ENCODE measurements around the gene ITM2C.

DNA sequence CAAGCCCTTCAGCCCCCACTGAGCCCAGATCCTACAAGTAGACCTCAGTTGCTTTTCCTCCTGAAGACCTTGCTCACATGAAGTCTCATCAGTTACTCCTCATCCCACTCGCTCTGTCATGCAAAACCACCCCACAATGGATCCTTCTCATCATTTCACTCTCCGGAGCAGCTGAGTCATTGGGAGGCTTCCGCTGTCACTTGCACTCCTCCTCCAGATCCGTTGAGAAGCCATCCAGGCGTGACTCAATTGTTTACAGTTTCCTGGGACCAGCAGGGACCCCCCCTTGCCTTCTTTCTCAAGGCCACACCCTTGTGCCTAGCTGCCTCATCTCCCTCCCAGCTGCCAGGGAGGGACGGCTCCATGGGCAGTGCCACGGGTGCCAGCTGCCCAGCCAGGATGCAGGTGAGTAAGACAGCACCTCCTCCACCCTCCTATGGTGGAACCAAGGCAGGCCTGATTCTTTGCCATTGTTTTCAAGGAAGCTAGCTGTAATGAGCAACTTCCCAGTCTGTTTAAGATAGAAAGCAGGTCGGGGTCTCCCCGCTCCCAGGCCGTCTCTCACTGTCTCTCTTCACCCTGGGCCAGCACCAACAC lies 44.0 kb downstream of the ITM2C start:
- no peak for TF ChIP-seq TAF1 (IDR thresholded peaks at IDR 0.05; ENCODE audit: low read depth)
- peak; percentile 58 for TF ChIP-seq YY1 (IDR thresholded peaks at IDR 0.05; ENCODE audit: low read depth)
- no peak for TF ChIP-seq FOXM1 (IDR thresholded peaks at IDR 0.05; ENCODE audit: borderline replicate concordance, low read depth)
- no peak for TF ChIP-seq EGR1 (IDR thresholded peaks at IDR 0.05)
- TF ChIP-seq EP300 (IDR thresholded peaks at IDR 0.05; ENCODE audit: borderline replicate concordance): peak; percentile 54; the same call in 1 of the 2 replicates
- no peak for TF ChIP-seq TEAD4 (IDR thresholded peaks at IDR 0.05)
- TF ChIP-seq, protein P1, sequence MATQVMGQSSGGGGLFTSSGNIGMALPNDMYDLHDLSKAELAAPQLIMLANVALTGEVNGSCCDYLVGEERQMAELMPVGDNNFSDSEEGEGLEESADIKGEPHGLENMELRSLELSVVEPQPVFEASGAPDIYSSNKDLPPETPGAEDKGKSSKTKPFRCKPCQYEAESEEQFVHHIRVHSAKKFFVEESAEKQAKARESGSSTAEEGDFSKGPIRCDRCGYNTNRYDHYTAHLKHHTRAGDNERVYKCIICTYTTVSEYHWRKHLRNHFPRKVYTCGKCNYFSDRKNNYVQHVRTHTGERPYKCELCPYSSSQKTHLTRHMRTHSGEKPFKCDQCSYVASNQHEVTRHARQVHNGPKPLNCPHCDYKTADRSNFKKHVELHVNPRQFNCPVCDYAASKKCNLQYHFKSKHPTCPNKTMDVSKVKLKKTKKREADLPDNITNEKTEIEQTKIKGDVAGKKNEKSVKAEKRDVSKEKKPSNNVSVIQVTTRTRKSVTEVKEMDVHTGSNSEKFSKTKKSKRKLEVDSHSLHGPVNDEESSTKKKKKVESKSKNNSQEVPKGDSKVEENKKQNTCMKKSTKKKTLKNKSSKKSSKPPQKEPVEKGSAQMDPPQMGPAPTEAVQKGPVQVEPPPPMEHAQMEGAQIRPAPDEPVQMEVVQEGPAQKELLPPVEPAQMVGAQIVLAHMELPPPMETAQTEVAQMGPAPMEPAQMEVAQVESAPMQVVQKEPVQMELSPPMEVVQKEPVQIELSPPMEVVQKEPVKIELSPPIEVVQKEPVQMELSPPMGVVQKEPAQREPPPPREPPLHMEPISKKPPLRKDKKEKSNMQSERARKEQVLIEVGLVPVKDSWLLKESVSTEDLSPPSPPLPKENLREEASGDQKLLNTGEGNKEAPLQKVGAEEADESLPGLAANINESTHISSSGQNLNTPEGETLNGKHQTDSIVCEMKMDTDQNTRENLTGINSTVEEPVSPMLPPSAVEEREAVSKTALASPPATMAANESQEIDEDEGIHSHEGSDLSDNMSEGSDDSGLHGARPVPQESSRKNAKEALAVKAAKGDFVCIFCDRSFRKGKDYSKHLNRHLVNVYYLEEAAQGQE (IDR thresholded peaks at IDR 0.05; ENCODE audit: low read depth): no peak
- no peak for TF ChIP-seq RAD21 (IDR thresholded peaks at IDR 0.05; ENCODE audit: low read depth)
- no peak for TF ChIP-seq CEBPB (IDR thresholded peaks at IDR 0.05)
- TF ChIP-seq, protein P2, sequence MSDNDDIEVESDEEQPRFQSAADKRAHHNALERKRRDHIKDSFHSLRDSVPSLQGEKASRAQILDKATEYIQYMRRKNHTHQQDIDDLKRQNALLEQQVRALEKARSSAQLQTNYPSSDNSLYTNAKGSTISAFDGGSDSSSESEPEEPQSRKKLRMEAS (IDR thresholded peaks at IDR 0.05): no peak
- TF ChIP-seq TCF12 (IDR thresholded peaks at IDR 0.05; ENCODE audit: low read depth): peak; percentile 75; the same call in 1 of the 2 replicates
- no peak for TF ChIP-seq CREB1 (IDR thresholded peaks at IDR 0.05; ENCODE audit: low read depth)
- TF ChIP-seq ZBTB7A (IDR thresholded peaks at IDR 0.05; ENCODE audit: low read depth): no peak

Measured in Ishikawa (cell line).